ENCODE results near the gene PRDM7.
"Not testable (repeated sequence)": the region's sequence is repeated elsewhere in the genome, so short reads cannot be mapped to it uniquely, and the experiment has no call there.

DNA sequence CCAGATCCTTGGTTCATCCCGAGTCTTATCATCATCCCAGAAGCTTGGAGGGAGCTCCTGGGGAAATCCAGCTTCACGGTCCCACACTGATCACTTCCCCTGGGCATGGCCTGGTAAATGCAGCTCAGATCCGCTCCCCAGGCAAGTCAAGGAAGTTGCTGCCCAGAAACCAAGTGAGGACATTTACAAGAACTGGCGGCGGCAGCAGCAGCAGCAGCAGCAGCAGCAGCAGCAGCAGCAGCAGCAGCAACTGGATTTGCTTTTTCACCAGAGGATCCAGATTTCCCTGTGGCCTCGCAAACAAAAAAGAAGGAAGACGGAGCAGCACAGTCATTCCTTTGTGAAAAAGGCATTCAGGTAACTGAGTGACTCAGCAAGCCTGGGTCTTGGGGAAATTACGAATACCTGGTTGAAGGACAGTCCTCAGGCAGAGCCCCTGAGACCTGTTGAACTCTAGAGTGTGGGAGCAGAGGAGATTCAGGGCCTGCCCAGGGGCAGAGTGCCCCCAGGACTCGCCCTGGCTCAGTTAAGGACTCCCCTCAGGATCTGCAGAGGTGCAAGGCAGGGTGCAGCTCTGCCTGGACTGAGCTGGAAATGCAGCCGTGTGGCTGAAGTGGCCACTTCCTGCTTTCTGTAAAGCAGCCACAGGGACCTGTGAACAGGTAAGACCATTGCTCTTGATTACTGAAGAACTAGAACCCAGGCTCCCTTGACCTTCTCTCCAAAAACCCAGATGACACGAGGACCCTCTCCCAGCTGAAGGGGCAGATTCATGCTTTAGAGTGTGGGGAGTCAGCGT is 25.2 kb upstream of the PRDM7 start:
- TF ChIP-seq, protein P1, sequence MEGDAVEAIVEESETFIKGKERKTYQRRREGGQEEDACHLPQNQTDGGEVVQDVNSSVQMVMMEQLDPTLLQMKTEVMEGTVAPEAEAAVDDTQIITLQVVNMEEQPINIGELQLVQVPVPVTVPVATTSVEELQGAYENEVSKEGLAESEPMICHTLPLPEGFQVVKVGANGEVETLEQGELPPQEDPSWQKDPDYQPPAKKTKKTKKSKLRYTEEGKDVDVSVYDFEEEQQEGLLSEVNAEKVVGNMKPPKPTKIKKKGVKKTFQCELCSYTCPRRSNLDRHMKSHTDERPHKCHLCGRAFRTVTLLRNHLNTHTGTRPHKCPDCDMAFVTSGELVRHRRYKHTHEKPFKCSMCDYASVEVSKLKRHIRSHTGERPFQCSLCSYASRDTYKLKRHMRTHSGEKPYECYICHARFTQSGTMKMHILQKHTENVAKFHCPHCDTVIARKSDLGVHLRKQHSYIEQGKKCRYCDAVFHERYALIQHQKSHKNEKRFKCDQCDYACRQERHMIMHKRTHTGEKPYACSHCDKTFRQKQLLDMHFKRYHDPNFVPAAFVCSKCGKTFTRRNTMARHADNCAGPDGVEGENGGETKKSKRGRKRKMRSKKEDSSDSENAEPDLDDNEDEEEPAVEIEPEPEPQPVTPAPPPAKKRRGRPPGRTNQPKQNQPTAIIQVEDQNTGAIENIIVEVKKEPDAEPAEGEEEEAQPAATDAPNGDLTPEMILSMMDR (IDR thresholded peaks at IDR 0.05) = not testable (repeated sequence)
- TF ChIP-seq POLR2A (IDR thresholded peaks at IDR 0.05) = not testable (repeated sequence)

Measured in esophagus squamous epithelium (tissue), 4 donors.